ENCODE data around the gene HOXD10.

The HOXD10 gene

GRCh38 chr2:176096243-176096985, 20.2 kb upstream of the HOXD10 start:
- no peak for DNase-seq (ENCODE audit: low spot score)

- peak; percentile 52 for DNase-seq (ENCODE audit: low spot score)
Observed at GRCh38 chr2:176096986-176097819, 19.4 kb upstream of the HOXD10 start.

- DNase-seq (ENCODE audit: low spot score): no peak
Observed at GRCh38 chr2:176097820-176098365, 18.7 kb upstream of the HOXD10 start.

- no peak for DNase-seq (ENCODE audit: low spot score)
Observed at GRCh38 chr2:176098366-176099158, 18.0 kb upstream of the HOXD10 start.

- no peak for DNase-seq (ENCODE audit: low spot score)
Observed at GRCh38 chr2:176099159-176099727, 17.3 kb upstream of the HOXD10 start.

- no peak for DNase-seq (ENCODE audit: low spot score)
Observed at GRCh38 chr2:176099728-176100546, 16.6 kb upstream of the HOXD10 start, which contains the start of gene HOXD12. Gene HOXD12, plus strand, starts transcription at chr2:176099795. Its CDS starts 7 bp downstream, at chr2:176099802.

GRCh38 chr2:176100547-176101140, 15.9 kb upstream of the HOXD10 start:
- DNase-seq (ENCODE audit: low spot score): no peak

- no peak for DNase-seq (ENCODE audit: low spot score)
Observed at GRCh38 chr2:176101216-176101830, 15.3 kb upstream of the HOXD10 start.

- DNase-seq (ENCODE audit: low spot score): no peak
Observed at GRCh38 chr2:176101842-176102241, 14.7 kb upstream of the HOXD10 start.

GRCh38 chr2:176102309-176102866, 14.2 kb upstream of the HOXD10 start:
- DNase-seq (ENCODE audit: low spot score): no peak

- no peak for DNase-seq (ENCODE audit: low spot score)
Observed at GRCh38 chr2:176103194-176103593, 13.4 kb upstream of the HOXD10 start.

GRCh38 chr2:176103742-176104315, 12.7 kb upstream of the HOXD10 start:
- DNase-seq (ENCODE audit: low spot score): no peak

GRCh38 chr2:176104316-176105077, 12.1 kb upstream of the HOXD10 start:
- DNase-seq (ENCODE audit: low spot score): no peak

GRCh38 chr2:176105078-176105729, 11.4 kb upstream of the HOXD10 start:
- DNase-seq (ENCODE audit: low spot score): no peak

- no peak for DNase-seq (ENCODE audit: low spot score)
Observed at GRCh38 chr2:176105730-176106580, 10.6 kb upstream of the HOXD10 start.

- no peak for DNase-seq (ENCODE audit: low spot score)
Observed at GRCh38 chr2:176106581-176107539, 9.7 kb upstream of the HOXD10 start, which contains the start of gene HOXD11. Gene HOXD11, plus strand, starts transcription at chr2:176107280. Its CDS starts 76 bp downstream, at chr2:176107356.

Data from cerebellar cortex (tissue), 1 donor.